Fibroblast of lung (primary cell): Measurements from ENCODE around the gene SEPTIN12.

Source experiments
- CTCF ChIP-seq, 2 donors: IDR thresholded peaks in 1 of 2; conservative IDR thresholded peaks in 1 of 2; 1 replicate in 1 of 2; 2 replicates in 1 of 2; pipeline ENCODE4 v1.5.1; 2011 to 2012; ENCODE audit warnings: low read length in 2 of 2, control low read depth in 1 of 2, inconsistent platforms in 1 of 2, low read depth in 1 of 2, mild to moderate bottlenecking in 1 of 2
- EZH2 ChIP-seq: IDR thresholded peaks from 2 replicates; pipeline ENCODE4 v1.5.1; 2012; ENCODE audit warnings: low read length, control low read depth, mild to moderate bottlenecking; ENCODE audit errors: missing control alignments

GRCh38 chr16:4826526-4826925 lies 38.4 kb upstream of the SEPTIN12 start:
- TF ChIP-seq CTCF (conservative IDR thresholded peaks at IDR 0.05 in 1 of 2, IDR thresholded peaks at IDR 0.05 in 1 of 2; ENCODE audit: low read depth in 1 of 2, low read length in 2 of 2): no peak
- no peak for TF ChIP-seq EZH2
